Measurements from ENCODE around the gene CRIP2.

DNA sequence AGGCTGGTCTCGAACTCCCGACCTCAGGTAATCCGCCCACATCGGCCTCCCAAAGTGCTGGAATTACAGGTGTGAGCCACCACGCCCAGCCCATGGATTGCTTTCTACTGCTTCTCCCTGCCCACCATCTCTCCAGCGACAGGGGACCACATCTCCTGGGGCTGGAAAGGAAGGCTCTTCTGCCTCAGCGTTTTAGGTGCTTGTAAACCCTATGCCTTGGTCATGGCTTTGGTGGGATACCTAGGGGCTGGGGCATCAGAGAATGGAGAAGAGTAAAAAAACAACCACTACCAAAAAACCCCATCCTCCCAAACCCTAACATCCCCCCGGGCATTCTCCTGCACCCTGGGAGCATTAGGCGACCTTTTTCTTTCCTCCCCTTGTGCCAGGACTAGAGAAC, 50.7 kb downstream of the CRIP2 start:
- TF ChIP-seq EZH2 (IDR thresholded peaks at IDR 0.05; ENCODE audit: insufficient read depth, poor library complexity, severe bottlenecking) = no peak
- no peak for TF ChIP-seq EZH2phosphoT487 (IDR thresholded peaks at IDR 0.05; ENCODE audit: insufficient read depth, low read depth)
